RWPE1 (cell line): ENCODE results near the gene TAF11.

Experiments
- CTCF ChIA-PET: fragments of 350-600 bp; sonication (Branson Sonifier 250); formaldehyde crosslinking; extraction: SDS; loops from one replicate; lab custom pipeline; 2021; lab: Yijun Ruan, JAX
- POLR2A ChIA-PET: fragments of 400-600 bp; formaldehyde crosslinking; extraction: SDS; loops from one replicate; lab custom pipeline; 2020; ENCODE audit warnings: antibody characterized with exemption; ENCODE audit not compliant: low non-redundant PET; lab: Yijun Ruan, JAX
- DNase-seq: peaks from one replicate; pipeline ENCODE4 v3.0.0; 2012; ENCODE audit warnings: low spot score
- H3K27ac ChIP-seq: fragments of 450-650 bp; 2 replicates; pipeline ENCODE4 v1.5.1; 2017
- TF ChIP-seq, protein P1 (sequence below): fragments of 450-650 bp; conservative IDR thresholded peaks from 2 replicates; pipeline ENCODE4 v1.5.1; 2017; ENCODE audit warnings: low read depth, mild to moderate bottlenecking

Gene TAF11

DNA sequence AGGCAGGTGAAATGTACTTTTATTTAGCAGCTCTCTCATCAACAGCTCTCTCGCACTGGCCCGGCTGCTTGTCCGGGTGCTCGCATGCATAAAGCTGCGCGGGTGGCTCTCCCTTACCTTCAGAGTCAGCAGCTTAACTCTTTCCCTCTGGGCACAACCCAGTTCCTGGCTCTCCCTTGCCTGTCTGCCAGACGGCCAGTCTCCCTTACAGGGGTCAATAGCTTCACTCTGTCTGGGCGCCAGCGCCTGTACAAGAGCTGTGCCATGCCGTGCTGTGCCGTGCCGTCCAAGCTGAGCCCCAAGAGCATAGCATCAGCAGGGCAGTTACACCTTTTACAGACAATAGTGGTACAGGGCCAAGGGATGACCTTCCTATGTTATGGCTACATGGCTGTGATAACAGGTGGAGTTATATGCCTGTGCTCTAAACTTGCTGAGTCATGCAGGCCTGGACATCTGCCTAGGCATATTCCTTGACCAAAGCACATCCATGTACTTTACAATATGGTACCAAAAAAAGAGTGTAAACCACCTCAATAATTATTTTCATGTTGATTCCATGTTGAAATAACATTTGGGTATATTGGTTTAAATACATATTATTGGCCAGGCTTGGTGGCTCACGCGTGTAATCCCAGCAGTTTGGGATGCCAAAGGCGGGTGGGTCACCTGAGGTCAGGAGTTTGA, 48.0 kb downstream of the TAF11 start:
- CTCF ChIA-PET: interaction anchor here (0.6 to 0.7 kb wide), 2 partner anchors 10 to 305 kb away, joined by 4 read pairs; no protein-coding TSS in a partner anchor

DNA sequence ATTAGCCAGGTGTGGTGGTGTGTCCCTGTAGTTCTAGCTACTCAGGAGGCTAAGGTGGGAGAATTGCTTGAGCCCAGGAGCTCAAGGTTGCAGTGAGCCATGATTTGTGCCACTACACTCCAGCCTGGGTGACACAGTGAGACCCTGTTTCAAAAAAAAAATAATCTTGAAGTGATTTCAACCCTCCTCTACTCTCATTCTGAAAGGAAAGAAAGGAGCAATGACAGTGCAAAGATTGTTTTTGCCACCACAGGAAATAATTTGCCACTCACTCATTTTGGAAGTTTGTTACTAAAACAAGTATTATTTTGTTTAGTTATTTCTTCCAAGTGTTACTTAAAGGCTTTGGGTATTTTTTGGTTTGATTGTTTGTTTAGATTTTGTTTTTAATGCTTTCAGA, 50.3 kb downstream of the TAF11 start:
- ChIA-PET POLR2A (no interaction called here), CTCF (no interaction called here)

More for the DNA sequence above, 48.0 kb downstream of the TAF11 start:
- POLR2A ChIA-PET: interaction anchor here (0.6 kb wide), 1 partner anchor 35 kb away, joined by 3 read pairs; no protein-coding TSS in a partner anchor
- no peak for DNase-seq
- peak overlapping the region; percentile 42 for H3K27ac ChIP-seq
- TF ChIP-seq, protein P1, sequence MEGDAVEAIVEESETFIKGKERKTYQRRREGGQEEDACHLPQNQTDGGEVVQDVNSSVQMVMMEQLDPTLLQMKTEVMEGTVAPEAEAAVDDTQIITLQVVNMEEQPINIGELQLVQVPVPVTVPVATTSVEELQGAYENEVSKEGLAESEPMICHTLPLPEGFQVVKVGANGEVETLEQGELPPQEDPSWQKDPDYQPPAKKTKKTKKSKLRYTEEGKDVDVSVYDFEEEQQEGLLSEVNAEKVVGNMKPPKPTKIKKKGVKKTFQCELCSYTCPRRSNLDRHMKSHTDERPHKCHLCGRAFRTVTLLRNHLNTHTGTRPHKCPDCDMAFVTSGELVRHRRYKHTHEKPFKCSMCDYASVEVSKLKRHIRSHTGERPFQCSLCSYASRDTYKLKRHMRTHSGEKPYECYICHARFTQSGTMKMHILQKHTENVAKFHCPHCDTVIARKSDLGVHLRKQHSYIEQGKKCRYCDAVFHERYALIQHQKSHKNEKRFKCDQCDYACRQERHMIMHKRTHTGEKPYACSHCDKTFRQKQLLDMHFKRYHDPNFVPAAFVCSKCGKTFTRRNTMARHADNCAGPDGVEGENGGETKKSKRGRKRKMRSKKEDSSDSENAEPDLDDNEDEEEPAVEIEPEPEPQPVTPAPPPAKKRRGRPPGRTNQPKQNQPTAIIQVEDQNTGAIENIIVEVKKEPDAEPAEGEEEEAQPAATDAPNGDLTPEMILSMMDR: no peak

GRCh38 chr6:34836451-34836850, 51.4 kb downstream of the TAF11 start:
- ChIA-PET CTCF (no interaction called here), POLR2A (no interaction called here)
- DNase-seq: no peak
- H3K27ac ChIP-seq: no peak overlapping the region
- TF ChIP-seq, protein P1: no peak

More for the DNA sequence above, 50.3 kb downstream of the TAF11 start:
- DNase-seq: no peak
- TF ChIP-seq, protein P1: no peak
- H3K27ac ChIP-seq: no peak overlapping the region

DNA sequence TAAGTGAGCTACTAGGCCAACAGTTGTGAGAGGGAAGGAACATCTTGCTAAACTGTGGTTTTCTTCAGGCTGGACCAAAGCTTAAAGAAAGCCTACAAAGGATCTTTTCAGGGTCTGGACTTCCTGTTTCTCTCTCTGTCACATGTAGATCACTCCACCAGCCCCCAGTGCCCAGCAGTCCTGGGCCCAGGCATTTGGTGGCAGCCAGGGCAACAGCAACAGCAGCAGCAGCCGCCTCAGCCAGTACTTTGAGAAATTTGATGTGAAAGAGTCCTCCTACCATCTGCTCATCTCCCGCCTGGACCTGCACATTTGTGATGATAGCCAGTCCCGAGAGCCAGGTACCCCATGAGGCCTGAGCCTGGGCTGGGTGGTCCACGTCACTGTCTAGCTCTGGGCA, 51.8 kb downstream of the TAF11 start:
- no peak overlapping the region for H3K27ac ChIP-seq
- ChIA-PET CTCF (no interaction called here), POLR2A (no interaction called here)
- TF ChIP-seq, protein P1: no peak
- no peak for DNase-seq

DNA sequence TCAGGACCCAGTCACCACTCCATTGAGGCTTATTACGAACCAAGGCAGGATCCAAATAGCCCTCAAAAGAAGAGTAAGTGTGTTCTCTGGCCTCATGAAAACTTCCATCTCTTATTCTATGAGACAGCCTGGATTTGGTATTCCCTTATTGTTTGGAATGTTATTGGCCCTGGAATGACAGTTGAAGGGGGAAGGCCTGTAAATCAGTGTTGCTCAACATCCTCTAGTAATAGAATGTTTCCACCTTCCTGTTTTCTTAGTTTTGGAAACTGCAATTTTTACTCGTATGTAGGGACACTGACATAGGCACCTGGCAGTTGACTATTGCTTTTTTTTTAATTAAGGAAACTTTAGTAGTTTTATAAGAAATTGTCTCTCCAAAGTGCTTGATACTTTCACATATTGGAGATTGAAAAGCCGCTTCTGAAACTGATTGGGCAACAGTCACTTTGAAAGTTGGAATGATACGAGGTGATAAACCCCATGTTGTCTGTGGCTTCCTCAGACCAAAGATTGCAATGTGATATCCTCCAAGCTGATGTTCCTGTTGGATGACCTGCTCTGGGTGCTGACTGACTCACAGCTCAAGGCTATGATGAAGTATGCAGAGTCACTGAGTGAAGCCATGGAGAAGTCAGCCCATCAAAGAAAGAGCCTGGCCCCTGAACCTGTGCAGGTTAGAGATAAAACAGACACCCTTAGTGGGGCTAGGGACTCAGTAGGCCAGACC, 52.9 kb downstream of the TAF11 start:
- peak; percentile 32 for DNase-seq
- no peak overlapping the region for H3K27ac ChIP-seq
- ChIA-PET POLR2A (no interaction called here), CTCF (no interaction called here)
- TF ChIP-seq, protein P1: no peak

- TF ChIP-seq, protein P1: no peak
- H3K27ac ChIP-seq: no peak overlapping the region
- no peak for DNase-seq
- ChIA-PET POLR2A (no interaction called here), CTCF (interaction anchor here (0.7 kb wide), 1 partner anchor 19 kb away, joined by 7 read pairs; no protein-coding TSS in a partner anchor)
Measured at GRCh38 chr6:34832942-34833341, 54.9 kb downstream of the TAF11 start.
